BJ (cell line): ENCODE measurements around the gene LRG1. TPM values are rescaled to one million over a fixed set of nuclear protein-coding genes. Genes with fewer than 3 reads are reported as not detected.

Experiments used
- CTCF ChIA-PET: fragments of 350-600 bp; formaldehyde crosslinking; extraction: SDS; loops from one replicate; lab custom pipeline; 2021; ENCODE audit warnings: antibody characterized with exemption, inconsistent platforms; lab: Yijun Ruan, JAX
- POLR2A ChIA-PET: fragments of 300-600 bp; sonication (Branson Sonifier 250); formaldehyde crosslinking; extraction: SDS; loops from one replicate; lab custom pipeline; 2021; ENCODE audit warnings: antibody characterized with exemption; lab: Charles Lee
- DNase-seq: peaks from one replicate; pipeline ENCODE4 v3.0.0-alpha.2; 2011; ENCODE audit warnings: low read depth
- H3K27me3 ChIP-seq: 2 replicates; pipeline ENCODE4 v1.6.0; 2011; ENCODE audit warnings: low read length; ENCODE audit not compliant: control insufficient read depth, insufficient read depth
- H3K36me3 ChIP-seq: 2 replicates; pipeline ENCODE4 v1.5.1; 2011; ENCODE audit warnings: low read length; ENCODE audit not compliant: control insufficient read depth, insufficient read depth
- H3K4me3 ChIP-seq: 2 replicates; pipeline ENCODE4 v1.5.1; 2011; ENCODE audit warnings: low read depth, mild to moderate bottlenecking, control low read depth, low read length
- polyA plus RNA-seq: library from polyadenylated mRNA; depleted of rRNA; stranded (reverse); fragments of >200 nt; gene quantifications from 2 replicates; pipeline ENCODE4 v1.2.3, GENCODE V29; 2011
- TF ChIP-seq, protein P1 (sequence below): IDR thresholded peaks from 2 replicates; pipeline ENCODE4 v1.5.1; 2011; ENCODE audit warnings: low read depth, mild to moderate bottlenecking, control low read depth, inconsistent platforms, low read length, moderate library complexity; ENCODE audit not compliant: insufficient read depth

Gene LRG1
- polyA plus RNA-seq, 1 experiment: 0.02 TPM

DNA sequence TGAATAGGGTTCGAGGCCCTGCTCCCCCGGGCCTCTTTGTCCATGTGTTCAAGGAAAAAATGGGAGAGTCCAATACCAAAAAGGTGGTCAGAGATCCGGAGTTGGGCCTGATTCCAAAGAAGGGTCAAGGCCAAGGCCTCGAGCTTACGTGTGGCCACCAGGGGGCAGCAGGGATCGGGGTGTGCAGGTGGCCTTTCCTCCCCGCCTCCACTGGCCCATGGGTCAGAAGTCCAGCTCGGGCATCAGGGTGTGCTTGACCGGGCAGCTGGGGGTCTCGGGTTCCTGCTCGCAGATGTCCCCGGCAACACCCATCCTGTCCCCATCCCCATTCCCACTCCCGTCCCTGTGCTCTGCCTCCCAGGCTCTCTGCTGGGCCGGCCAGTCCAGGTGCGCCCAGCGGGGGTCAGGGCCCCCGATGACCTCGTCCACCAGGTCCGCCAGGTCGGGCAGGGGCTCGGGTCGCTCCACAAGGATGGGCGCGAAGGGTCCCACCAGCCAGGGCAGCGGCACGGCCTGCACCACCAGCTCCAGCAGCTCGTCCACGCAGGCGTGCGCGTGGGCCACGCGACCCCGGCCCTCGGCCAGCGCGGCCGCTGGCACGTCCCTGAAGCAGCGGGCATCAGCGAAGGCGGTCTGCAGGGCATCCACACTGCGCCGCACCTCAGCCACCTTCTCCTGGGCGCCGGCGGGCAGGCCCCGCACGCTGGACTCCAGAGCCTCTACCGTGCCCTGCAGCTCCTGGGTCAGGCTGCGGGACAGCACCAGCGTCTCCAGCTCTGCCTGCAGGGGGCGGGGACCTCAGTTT lies 16.3 kb downstream of the LRG1 start:
- no peak overlapping the region for H3K4me3 ChIP-seq
- CTCF ChIA-PET: interaction anchor here (0.8 to 6.5 kb wide), 19 partner anchors 8 to 267 kb away, joined by 3 to 84 read pairs (median 4); partner anchors contain the start of genes LRG1 and PLIN5
- POLR2A ChIA-PET: no interaction called here
- TF ChIP-seq, protein P1, sequence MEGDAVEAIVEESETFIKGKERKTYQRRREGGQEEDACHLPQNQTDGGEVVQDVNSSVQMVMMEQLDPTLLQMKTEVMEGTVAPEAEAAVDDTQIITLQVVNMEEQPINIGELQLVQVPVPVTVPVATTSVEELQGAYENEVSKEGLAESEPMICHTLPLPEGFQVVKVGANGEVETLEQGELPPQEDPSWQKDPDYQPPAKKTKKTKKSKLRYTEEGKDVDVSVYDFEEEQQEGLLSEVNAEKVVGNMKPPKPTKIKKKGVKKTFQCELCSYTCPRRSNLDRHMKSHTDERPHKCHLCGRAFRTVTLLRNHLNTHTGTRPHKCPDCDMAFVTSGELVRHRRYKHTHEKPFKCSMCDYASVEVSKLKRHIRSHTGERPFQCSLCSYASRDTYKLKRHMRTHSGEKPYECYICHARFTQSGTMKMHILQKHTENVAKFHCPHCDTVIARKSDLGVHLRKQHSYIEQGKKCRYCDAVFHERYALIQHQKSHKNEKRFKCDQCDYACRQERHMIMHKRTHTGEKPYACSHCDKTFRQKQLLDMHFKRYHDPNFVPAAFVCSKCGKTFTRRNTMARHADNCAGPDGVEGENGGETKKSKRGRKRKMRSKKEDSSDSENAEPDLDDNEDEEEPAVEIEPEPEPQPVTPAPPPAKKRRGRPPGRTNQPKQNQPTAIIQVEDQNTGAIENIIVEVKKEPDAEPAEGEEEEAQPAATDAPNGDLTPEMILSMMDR: peak; percentile 73
- H3K27me3 ChIP-seq: peaks cover 1% of the 10 kb centered on the region
- no peaks in the 10 kb centered on the region for H3K36me3 ChIP-seq
- DNase-seq: no peak

DNA sequence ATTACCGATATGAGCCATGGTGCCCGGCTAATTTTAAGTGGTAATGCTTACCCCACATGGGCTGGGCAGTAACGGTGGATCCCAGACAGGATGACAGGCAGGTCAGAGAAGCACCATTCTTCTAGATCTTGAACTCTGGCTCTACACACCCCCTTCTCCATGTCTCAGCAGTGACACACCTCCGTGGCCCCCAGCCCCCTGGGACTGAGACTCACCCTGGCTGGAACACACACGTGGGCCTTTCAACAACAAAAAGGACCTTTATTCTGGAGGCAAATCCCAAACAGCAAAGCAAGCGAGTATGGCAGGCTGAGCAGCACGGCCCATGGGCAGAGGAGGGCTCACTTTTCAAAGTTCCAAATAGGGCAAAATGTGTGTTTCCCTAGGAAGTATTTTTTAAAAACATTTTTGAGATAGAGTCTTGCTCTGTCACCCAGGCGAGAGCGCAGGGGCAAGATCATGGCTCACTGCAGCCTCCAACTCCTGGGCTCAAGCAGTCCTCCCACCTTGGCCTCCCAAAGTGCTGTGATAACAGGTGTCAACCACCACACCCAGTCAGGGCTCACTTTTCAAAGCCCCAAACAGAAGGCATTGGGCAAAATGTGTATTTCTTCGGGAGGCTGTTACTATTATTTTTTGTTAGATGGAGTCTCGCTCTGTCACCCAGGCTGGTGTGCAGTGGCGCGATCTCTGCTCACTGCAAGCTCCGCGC lies 17.4 kb downstream of the LRG1 start:
- H3K36me3 ChIP-seq: no peaks in the 10 kb centered on the region
- CTCF ChIA-PET: interaction anchor here (0.6 to 6.5 kb wide), 14 partner anchors 7 to 255 kb away, joined by 3 to 84 read pairs (median 6); partner anchors contain the start of genes LRG1 and PLIN5
- no peak overlapping the region for H3K4me3 ChIP-seq
- peaks cover 1% of the 10 kb centered on the region for H3K27me3 ChIP-seq
- POLR2A ChIA-PET: no interaction called here
- TF ChIP-seq, protein P1: no peak
- no peak for DNase-seq

DNA sequence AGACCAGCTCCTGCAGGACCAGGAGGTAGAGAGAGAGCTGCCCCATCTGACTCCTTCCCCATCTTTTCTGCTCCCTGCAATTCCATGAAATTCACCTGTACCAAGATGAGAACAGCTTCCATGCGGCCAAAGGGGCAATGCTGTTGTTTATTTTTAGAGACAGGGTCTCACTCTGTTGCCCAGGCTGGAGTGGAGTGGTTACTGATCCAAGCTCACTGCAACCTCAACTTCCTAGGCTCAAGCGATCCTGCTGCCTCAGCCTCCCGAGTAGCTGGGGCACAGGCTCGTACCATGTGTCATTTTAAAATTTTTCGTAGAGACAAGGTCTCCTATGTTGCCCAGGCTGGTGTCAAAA lies 18.0 kb downstream of the LRG1 start:
- DNase-seq: no peak
- ChIA-PET CTCF (interaction anchor here (0.6 to 6.5 kb wide), 4 partner anchors 13 to 245 kb away, joined by 3 to 84 read pairs (median 4); partner anchors contain the start of genes LRG1 and PLIN5), POLR2A (no interaction called here)
- no peaks in the 10 kb centered on the region for H3K36me3 ChIP-seq
- no peak overlapping the region for H3K4me3 ChIP-seq
- H3K27me3 ChIP-seq: peaks cover 1% of the 10 kb centered on the region
- TF ChIP-seq, protein P1: no peak

DNA sequence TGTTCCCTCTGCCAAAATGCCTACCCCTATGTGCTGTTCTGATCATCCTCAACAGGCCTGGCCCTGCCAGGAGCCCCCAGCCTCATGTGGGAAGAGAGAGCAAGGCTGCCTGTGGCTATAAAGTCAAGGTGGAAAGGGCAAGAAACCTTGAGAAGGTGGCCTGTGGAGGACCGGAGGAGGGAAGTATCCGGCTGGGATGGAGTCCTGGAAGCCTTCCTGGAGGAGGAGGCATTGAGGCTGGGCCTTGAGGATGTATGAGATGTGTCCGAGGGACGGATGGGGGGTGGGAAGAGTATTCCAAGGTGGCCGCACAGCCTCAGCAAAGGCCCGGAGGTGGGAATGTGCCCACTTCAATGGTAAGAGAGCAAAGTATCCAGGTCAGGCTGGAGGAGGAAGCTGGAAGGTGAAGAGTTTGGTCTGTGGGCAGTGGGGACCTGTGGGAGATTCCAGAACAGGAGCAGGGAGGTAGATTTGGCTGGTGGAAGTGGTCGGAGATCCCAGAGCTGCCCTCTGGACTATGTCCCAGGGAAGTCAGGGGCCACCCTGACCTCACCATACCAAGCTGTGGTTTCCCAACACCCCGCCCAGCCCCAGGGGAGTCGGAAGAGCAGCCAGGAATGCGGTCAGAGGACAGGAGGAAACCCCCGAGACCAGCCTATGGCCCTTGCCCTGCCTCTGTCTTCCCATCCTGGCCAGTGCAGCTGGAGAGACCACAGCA lies 18.5 kb downstream of the LRG1 start:
- POLR2A ChIA-PET: no interaction called here
- CTCF ChIA-PET: interaction anchor here (0.6 to 6.5 kb wide), 4 partner anchors 13 to 244 kb away, joined by 3 to 84 read pairs (median 4); partner anchors contain the start of genes LRG1 and PLIN5
- TF ChIP-seq, protein P1: no peak

More for the DNA sequence above, 18.5 kb downstream of the LRG1 start:
- Histone ChIP-seq H3K36me3 (no peaks in the 10 kb centered on the region), H3K27me3 (peaks cover 1% of the 10 kb centered on the region), H3K4me3 (no peak overlapping the region)
- DNase-seq: no peak
